Naive thymus-derived CD4-positive, alpha-beta T cell (primary cell): ENCODE results near the gene GCLM. TPM values are rescaled to one million over a fixed set of nuclear protein-coding genes. Genes with fewer than 3 reads are reported as not detected.
"Not testable (repeated sequence)": the region's sequence is repeated elsewhere in the genome, so short reads cannot be mapped to it uniquely, and the experiment has no call there.

Experiments
- ATAC-seq: fragments of 150-1000 bp; cut with Tn5 transposase; 2 replicates; pipeline ENCODE4 v1.10.0; 2021; ENCODE audit warnings: mild to moderate bottlenecking, moderate library complexity
- CTCF ChIA-PET: fragments of 350-600 bp; sonication (Branson Sonifier 250); formaldehyde crosslinking; loops from one replicate; lab custom pipeline; 2021; ENCODE audit warnings: antibody characterized with exemption; lab: Charles Lee
- POLR2A ChIA-PET: fragments of 350-600 bp; sonication (Branson Sonifier 250); formaldehyde crosslinking; loops from one replicate; lab custom pipeline; 2021; ENCODE audit warnings: antibody characterized with exemption, inconsistent platforms; lab: Charles Lee
- DNase-seq, 9 donors: peaks; one replicate each; pipeline versions ENCODE4 v3.0.0 to v3.0.0-alpha.2; 2020 to 2022; ENCODE audit warnings: mixed read lengths in 1 of 9
- H3K27ac ChIP-seq: one replicate; pipeline ENCODE4 v1.7.0; 2013; ENCODE audit warnings: mild to moderate bottlenecking, low read depth, low read length, moderate library complexity
- H3K27me3 ChIP-seq, 2 donors: one replicate each; pipeline ENCODE4 v1.7.0; 2013; ENCODE audit warnings: low read length in 2 of 2, mild to moderate bottlenecking in 2 of 2, moderate library complexity in 2 of 2; ENCODE audit not compliant: control insufficient read depth in 2 of 2, insufficient read depth in 2 of 2
- H3K36me3 ChIP-seq, 3 experiments: 1 replicate in 2 of 3; 2 replicates in 1 of 3; pipeline ENCODE4 v1.7.0; 2013; ENCODE audit warnings: low read length in 3 of 3, mild to moderate bottlenecking in 3 of 3, moderate library complexity in 1 of 3; ENCODE audit not compliant: insufficient read depth in 3 of 3, control insufficient read depth in 2 of 3
- H3K4me1 ChIP-seq, 2 donors: one replicate each; pipeline ENCODE4 v1.7.0; 2013; ENCODE audit warnings: low read length in 2 of 2, mild to moderate bottlenecking in 2 of 2, moderate library complexity in 1 of 2; ENCODE audit not compliant: control insufficient read depth in 2 of 2, insufficient read depth in 2 of 2
- H3K4me3 ChIP-seq: 2 replicates; pipeline ENCODE4 v1.7.0; 2013; ENCODE audit warnings: mild to moderate bottlenecking, low read length
- H3K9me3 ChIP-seq, 3 experiments: 1 replicate in 2 of 3; 2 replicates in 1 of 3; pipeline ENCODE4 v1.7.0; 2013; ENCODE audit warnings: low read length in 3 of 3; ENCODE audit not compliant: control insufficient read depth in 2 of 3
- H3K27ac Mint-ChIP-seq, 9 donors: one replicate each; pipeline ENCODE4 v1.8.0; 2020 to 2022; ENCODE audit warnings: mixed read lengths in 9 of 9, mild to moderate bottlenecking in 8 of 9, moderate library complexity in 5 of 9, inconsistent platforms in 2 of 9
- H3K27me3 Mint-ChIP-seq, 5 donors: one replicate each; pipeline ENCODE4 v1.8.0; 2021 to 2022; ENCODE audit warnings: mixed read lengths in 5 of 5, mild to moderate bottlenecking in 1 of 5
- H3K36me3 Mint-ChIP-seq, 5 donors: one replicate each; pipeline ENCODE4 v1.8.0; 2020 to 2022; ENCODE audit warnings: mixed read lengths in 5 of 5, mild to moderate bottlenecking in 3 of 5, inconsistent platforms in 1 of 5
- H3K4me1 Mint-ChIP-seq, 7 donors: one replicate each; pipeline ENCODE4 v1.8.0; 2020 to 2022; ENCODE audit warnings: mixed read lengths in 7 of 7, mild to moderate bottlenecking in 3 of 7, inconsistent platforms in 1 of 7
- H3K4me3 Mint-ChIP-seq, 10 donors: one replicate each; pipeline ENCODE4 v1.8.0; 2020 to 2022; ENCODE audit warnings: mild to moderate bottlenecking in 10 of 10, mixed read lengths in 10 of 10, moderate library complexity in 6 of 10, inconsistent platforms in 2 of 10
- H3K9me3 Mint-ChIP-seq, 11 donors: one replicate each; pipeline ENCODE4 v1.8.0; 2020 to 2022; ENCODE audit warnings: mixed read lengths in 11 of 11, mild to moderate bottlenecking in 4 of 11, inconsistent platforms in 1 of 11, moderate library complexity in 1 of 11
- intact Hi-C, 2 donors: fragments of 100-400 bp; cut with micrococcal nuclease; formaldehyde crosslinking; loops; one replicate each; pipeline ENCODE4 v1.15.1; 2023
- polyA plus RNA-seq, 2 donors: library from polyadenylated mRNA; unstranded; fragments of 300-500 nt; fragmentation: Illumina TruSeq; gene quantifications; one replicate each; pipeline ENCODE4 v1.2.3, GENCODE V29; 2021
- total RNA-seq, 6 experiments: library from RNA in 5 of 6; stranded (reverse) in 5 of 6; gene quantifications; 1 replicate in 5 of 6; 2 replicates in 1 of 6; pipeline ENCODE4 v1.2.3 and lab custom pipeline; 2021 to 2026

Gene GCLM
- 10 to 100 TPM in 3 of 5 experiments, 1 to 10 TPM in 2; 6.4 to 23.8 (median 11.5) TPM for total RNA-seq
- polyA plus RNA-seq, result 10 to 100 TPM in 1 of 2 donors, 1 to 10 TPM in 1; 9.5 to 13.8 TPM
- total RNA-seq (lab: John Stamatoyannopoulos, UW), result 5.7 reads per million, percentile 26 among the genes with 10 or more reads in this experiment

DNA sequence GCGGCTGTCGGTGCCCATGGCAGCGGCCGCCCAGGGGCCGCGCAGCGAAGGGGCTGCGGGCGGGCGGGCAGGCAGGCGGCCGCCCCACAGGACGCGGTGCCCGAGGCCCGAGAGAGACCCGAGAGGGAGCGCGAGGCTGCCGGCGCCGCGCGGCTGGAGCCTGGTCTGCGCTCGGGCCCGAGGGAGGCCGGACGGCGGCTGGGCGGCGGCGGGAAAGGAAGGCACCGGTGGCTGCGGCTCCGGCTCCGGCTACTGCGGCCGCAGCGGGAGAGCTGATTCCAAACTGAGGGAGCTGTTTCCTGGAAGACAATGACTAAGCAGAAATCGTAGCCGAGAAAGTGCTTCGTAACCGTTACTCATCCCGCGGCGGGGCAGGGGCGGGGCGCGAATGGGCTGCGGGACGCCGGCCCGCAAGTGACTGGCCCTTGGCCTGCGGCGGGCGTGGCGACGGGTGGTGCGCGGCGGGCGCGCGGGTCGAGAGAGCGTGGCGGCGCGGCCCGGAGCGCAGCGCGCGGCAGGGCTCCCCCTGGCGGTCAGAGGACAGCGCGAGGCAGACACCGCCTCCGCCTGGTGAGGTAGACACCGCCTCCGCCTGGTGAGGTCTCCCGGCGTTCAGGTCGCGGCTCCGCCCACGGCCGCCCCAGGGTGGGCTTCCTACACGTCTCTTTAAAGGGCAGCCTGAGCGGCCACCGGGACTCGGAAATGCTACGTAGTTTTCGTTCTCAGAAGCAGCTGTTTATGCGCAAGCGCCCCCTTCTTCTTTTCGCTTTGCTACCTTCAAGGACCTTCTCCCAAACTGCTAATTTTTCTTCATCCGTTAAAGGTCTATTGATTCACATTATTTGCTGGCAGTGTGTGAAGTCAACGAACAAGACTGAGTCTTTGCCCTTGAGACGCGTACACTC, at the start of gene GCLM:
TSS of gene GCLM (minus strand) at position 285 of the 905 bp plus-strand sequence. CDS start at position 18, 267 bp downstream.
- peaks cover 0 to 30% (median 0%) of the 10 kb centered on the region in 5 donors for H3K27me3 Mint-ChIP-seq
- peaks cover 19 to 38% (median 33%) of the 10 kb centered on the region in 7 donors for H3K4me1 Mint-ChIP-seq
- no peaks in the 10 kb centered on the region for H3K36me3 ChIP-seq
- H3K4me3 ChIP-seq, result peak within 1 kb of the TSS; percentile 61
- intact Hi-C loops, result loop anchor here (1.0 to 10.0 kb wide), 18 partner anchors 30 to 1325 kb away; partner anchors contain the start of genes ABCD3 (in 2 of the 2), CCDC18 (in 2 of the 2), DNTTIP2 (in 2 of the 2) and TMED5 (in 2 of the 2)
- ATAC-seq (peak; percentile 98), DNase-seq (peak; percentile 81 to 97 (median 88))
- peaks cover 9 to 13% of the 10 kb centered on the region in 2 donors for H3K4me1 ChIP-seq
- H3K4me3 Mint-ChIP-seq, result peak within 1 kb of the TSS; percentile 86 to 99 (median 90)
- H3K9me3 ChIP-seq, result no peaks in the 10 kb centered on the region
- H3K36me3 Mint-ChIP-seq, result peaks cover 0 to 8% (median 0%) of the 10 kb centered on the region in 5 donors
- no peaks in the 10 kb centered on the region for H3K27me3 ChIP-seq
- CTCF ChIA-PET, result interaction anchor here (0.5 to 3.6 kb wide), 9 partner anchors 30 to 1758 kb away, joined by 3 to 19 read pairs (median 7); partner anchors contain the start of gene DNTTIP2
- peak within 1 kb of the TSS; percentile 73 for H3K27ac ChIP-seq
- peaks cover 0 to 6% (median 0%) of the 10 kb centered on the region in 11 donors for H3K9me3 Mint-ChIP-seq
- peak within 1 kb of the TSS; percentile 60 to 94 (median 90) for H3K27ac Mint-ChIP-seq
- POLR2A ChIA-PET, result interaction anchor here (1.5 to 3.6 kb wide), 5 partner anchors 30 to 1163 kb away, joined by 3 to 38 read pairs (median 8); partner anchors contain the start of genes ALG14 and DNTTIP2

DNA sequence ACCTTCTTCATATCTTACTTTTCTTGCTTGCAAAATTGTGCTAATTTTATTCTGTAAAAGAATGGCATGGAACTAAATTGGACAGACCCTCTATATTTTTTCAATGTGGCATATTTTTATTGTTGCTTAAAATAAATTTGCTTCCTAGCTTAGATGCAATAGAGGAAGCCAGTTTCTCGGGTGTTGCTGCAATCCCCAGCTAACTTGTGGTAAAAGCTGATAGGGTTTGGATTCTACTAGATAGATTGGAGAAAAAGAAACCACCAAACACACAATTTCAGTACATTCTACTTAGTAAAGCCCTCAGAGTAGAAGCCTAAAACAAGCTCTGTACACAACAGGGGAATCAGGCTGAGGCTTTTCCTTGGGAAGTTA, 49.5 kb upstream of the GCLM start:
- Histone ChIP-seq H3K27me3 (no peaks in the 10 kb centered on the region), H3K4me1 (no peaks in the 10 kb centered on the region), H3K27ac (no peak overlapping the region), H3K4me3 (no peak overlapping the region), H3K9me3 (peaks cover 0 to 14% (median 6%) of the 10 kb centered on the region in 3 experiments), H3K36me3 (no peaks in the 10 kb centered on the region)
- ATAC-seq, result no peak
- peaks cover 4 to 22% (median 9%) of the 10 kb centered on the region in 5 donors for H3K27me3 Mint-ChIP-seq
- CTCF ChIA-PET, result no interaction called here
- no peak for DNase-seq
- intact Hi-C loops, result no loop called here
- POLR2A ChIA-PET, result no interaction called here
- no peak overlapping the region for H3K4me3 Mint-ChIP-seq
- peaks cover 0 to 6% (median 0%) of the 10 kb centered on the region in 7 donors for H3K4me1 Mint-ChIP-seq
- H3K36me3 Mint-ChIP-seq, result peaks cover 0 to 25% (median 12%) of the 10 kb centered on the region in 5 donors
- H3K9me3 Mint-ChIP-seq, result peaks cover 20 to 46% (median 29%) of the 10 kb centered on the region in 11 donors
- no peak overlapping the region for H3K27ac Mint-ChIP-seq

GRCh38 chr1:93958032-93958725, 48.9 kb upstream of the GCLM start:
- H3K27ac Mint-ChIP-seq, result no peak overlapping the region
- ATAC-seq, result no peak
- no peak overlapping the region for H3K4me3 Mint-ChIP-seq
- Histone ChIP-seq H3K4me1 (no peaks in the 10 kb centered on the region), H3K27me3 (no peaks in the 10 kb centered on the region), H3K4me3 (no peak overlapping the region), H3K27ac (no peak overlapping the region), H3K36me3 (no peaks in the 10 kb centered on the region), H3K9me3 (peaks cover 0 to 14% (median 6%) of the 10 kb centered on the region in 3 experiments)
- POLR2A ChIA-PET, result no interaction called here
- H3K4me1 Mint-ChIP-seq, result peaks cover 0 to 6% (median 0%) of the 10 kb centered on the region in 7 donors
- no peak for DNase-seq
- peaks cover 4 to 22% (median 9%) of the 10 kb centered on the region in 5 donors for H3K27me3 Mint-ChIP-seq
- CTCF ChIA-PET, result no interaction called here
- H3K9me3 Mint-ChIP-seq, result peaks cover 20 to 50% (median 30%) of the 10 kb centered on the region in 11 donors
- intact Hi-C loops, result no loop called here
- peaks cover 0 to 25% (median 12%) of the 10 kb centered on the region in 5 donors for H3K36me3 Mint-ChIP-seq

- intact Hi-C loops, result no loop called here
- no peak for ATAC-seq
- no peak overlapping the region for H3K27ac Mint-ChIP-seq
- H3K27me3 Mint-ChIP-seq, result peaks cover 3 to 16% (median 4%) of the 10 kb centered on the region in 5 donors
- peaks cover 25 to 74% (median 45%) of the 10 kb centered on the region in 11 donors for H3K9me3 Mint-ChIP-seq
- ChIA-PET CTCF (no interaction called here), POLR2A (no interaction called here)
- H3K4me3 Mint-ChIP-seq, result no peak overlapping the region
- peaks cover 0 to 31% (median 14%) of the 10 kb centered on the region in 5 donors for H3K36me3 Mint-ChIP-seq
- no peaks in the 10 kb centered on the region for H3K4me1 ChIP-seq
- no peaks in the 10 kb centered on the region for H3K36me3 ChIP-seq
- peaks cover 0 to 14% (median 6%) of the 10 kb centered on the region in 3 experiments for H3K9me3 ChIP-seq
- DNase-seq, result no peak
- H3K27ac ChIP-seq, result no peak overlapping the region
- H3K4me1 Mint-ChIP-seq, result peaks cover 0 to 6% (median 0%) of the 10 kb centered on the region in 7 donors
- H3K4me3 ChIP-seq, result no peak overlapping the region
- no peaks in the 10 kb centered on the region for H3K27me3 ChIP-seq
Measured at GRCh38 chr1:93955765-93956164, 46.5 kb upstream of the GCLM start.

GRCh38 chr1:93947002-93947686, 37.9 kb upstream of the GCLM start:
- CTCF ChIA-PET, H3K27me3 ChIP-seq, DNase-seq, H3K9me3 ChIP-seq, H3K4me3 ChIP-seq, H3K36me3 Mint-ChIP-seq, intact Hi-C loops, H3K27ac Mint-ChIP-seq, H3K4me1 ChIP-seq, H3K36me3 ChIP-seq, POLR2A ChIA-PET, ATAC-seq, H3K4me3 Mint-ChIP-seq, H3K27ac ChIP-seq, H3K4me1 Mint-ChIP-seq: not testable (repeated sequence)
- H3K9me3 Mint-ChIP-seq, result peaks cover 7 to 25% (median 19%) of the 10 kb centered on the region in 11 donors
- peaks cover 5 to 23% (median 15%) of the 10 kb centered on the region in 5 donors for H3K27me3 Mint-ChIP-seq
